GM13977 (cell line): Measurements from ENCODE around the gene ADARB1.

Source experiments
- DNase-seq: peaks from one replicate; pipeline ENCODE4 v3.0.0; 2012; ENCODE audit warnings: low spot score
- in situ Hi-C: fragments of 300-500 bp; cut with MboI; formaldehyde crosslinking; loops from one replicate; pipeline ENCODE4 v1.12.0; 2022; ENCODE audit warnings: low sequenced_read_pairs, low pct_unique_long_range_greater_than_20kb, mixed read lengths, inconsistent platforms; ENCODE audit not compliant: unreplicated experiment
- TF ChIP-seq, protein P1 (sequence below): IDR thresholded peaks from 2 replicates; pipeline ENCODE4 v1.5.1; 2012; ENCODE audit warnings: mild to moderate bottlenecking, control low read depth; ENCODE audit not compliant: insufficient read depth; ENCODE audit errors: extremely low read depth, missing control alignments

ADARB1 gene

DNA sequence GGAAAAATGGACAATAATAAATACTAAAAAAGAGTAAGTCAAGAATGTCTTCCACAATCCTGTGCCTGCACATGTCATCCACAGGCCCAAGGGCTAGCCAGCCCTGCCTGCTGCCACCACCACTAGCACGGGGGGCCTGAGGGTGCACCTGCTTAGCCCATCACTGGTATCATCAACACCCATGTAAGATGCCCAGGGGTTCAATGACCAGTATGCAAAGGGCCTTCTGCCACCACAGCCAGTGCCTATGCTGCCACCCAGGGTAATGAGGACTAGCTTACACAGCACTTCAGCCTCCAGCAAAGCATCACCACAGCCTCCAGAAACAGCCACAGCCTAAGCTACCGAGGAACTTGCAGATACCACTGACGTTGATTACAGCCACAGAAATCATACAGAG, 167.0 kb downstream of the ADARB1 start:
- TF ChIP-seq, protein P1, sequence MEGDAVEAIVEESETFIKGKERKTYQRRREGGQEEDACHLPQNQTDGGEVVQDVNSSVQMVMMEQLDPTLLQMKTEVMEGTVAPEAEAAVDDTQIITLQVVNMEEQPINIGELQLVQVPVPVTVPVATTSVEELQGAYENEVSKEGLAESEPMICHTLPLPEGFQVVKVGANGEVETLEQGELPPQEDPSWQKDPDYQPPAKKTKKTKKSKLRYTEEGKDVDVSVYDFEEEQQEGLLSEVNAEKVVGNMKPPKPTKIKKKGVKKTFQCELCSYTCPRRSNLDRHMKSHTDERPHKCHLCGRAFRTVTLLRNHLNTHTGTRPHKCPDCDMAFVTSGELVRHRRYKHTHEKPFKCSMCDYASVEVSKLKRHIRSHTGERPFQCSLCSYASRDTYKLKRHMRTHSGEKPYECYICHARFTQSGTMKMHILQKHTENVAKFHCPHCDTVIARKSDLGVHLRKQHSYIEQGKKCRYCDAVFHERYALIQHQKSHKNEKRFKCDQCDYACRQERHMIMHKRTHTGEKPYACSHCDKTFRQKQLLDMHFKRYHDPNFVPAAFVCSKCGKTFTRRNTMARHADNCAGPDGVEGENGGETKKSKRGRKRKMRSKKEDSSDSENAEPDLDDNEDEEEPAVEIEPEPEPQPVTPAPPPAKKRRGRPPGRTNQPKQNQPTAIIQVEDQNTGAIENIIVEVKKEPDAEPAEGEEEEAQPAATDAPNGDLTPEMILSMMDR: no peak
- DNase-seq: no peak
- in situ Hi-C loops: no loop called here

GRCh38 chr21:45243603-45244002, 169.2 kb downstream of the ADARB1 start:
- TF ChIP-seq, protein P1: no peak
- in situ Hi-C loops: no loop called here
- DNase-seq: no peak

GRCh38 chr21:45244799-45245340, 170.5 kb downstream of the ADARB1 start:
- TF ChIP-seq, protein P1: no peak
- DNase-seq: no peak
- in situ Hi-C loops: no loop called here

GRCh38 chr21:45246386-45247320, 172.3 kb downstream of the ADARB1 start:
- TF ChIP-seq, protein P1: no peak
- DNase-seq: no peak
- in situ Hi-C loops: no loop called here

GRCh38 chr21:45248301-45248892, 174.0 kb downstream of the ADARB1 start:
- no peak for DNase-seq
- TF ChIP-seq, protein P1: no peak
- in situ Hi-C loops: no loop called here

DNA sequence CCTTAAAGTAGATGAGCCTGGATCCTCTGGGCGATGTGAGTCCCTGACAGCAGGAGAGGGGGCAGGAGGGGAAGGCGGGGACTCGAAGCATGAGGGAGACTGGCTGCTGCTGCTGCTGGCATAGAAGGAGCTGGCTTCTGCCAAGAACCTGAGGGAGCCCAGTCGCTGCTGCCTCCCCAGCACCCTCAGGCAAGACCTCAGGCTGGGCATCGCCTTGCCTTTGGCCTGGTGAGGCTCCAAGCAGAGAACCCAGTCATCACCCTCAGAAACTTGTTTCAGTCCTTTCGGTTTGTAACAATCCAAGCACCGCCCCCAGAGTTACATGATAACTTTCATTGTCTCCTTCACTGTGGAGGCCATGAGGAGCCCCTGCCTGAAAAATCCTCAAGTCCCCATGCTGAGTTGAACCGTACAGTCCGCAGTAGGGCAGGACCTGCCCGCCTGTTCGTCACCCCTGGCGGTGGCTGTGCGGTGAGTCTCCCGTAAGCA, 174.6 kb downstream of the ADARB1 start:
- TF ChIP-seq, protein P1: no peak
- in situ Hi-C loops: no loop called here
- DNase-seq: no peak
